Left cardiac atrium (tissue), 4 donors: ENCODE data around the gene ALDOC. TPM values are rescaled to one million over a fixed set of nuclear protein-coding genes. Genes with fewer than 3 reads are reported as not detected.

Source experiments
- ATAC-seq, 2 donors: fragments of 200-7000 bp; cut with Tn5 transposase; one replicate each; pipeline ENCODE4 v1.9.1; 2020; ENCODE audit warnings: mild to moderate bottlenecking in 2 of 2, moderate library complexity in 2 of 2
- DNase-seq: peaks from one replicate; pipeline ENCODE4 v3.0.0-alpha.2; 2020
- intact Hi-C, 2 donors: fragments of 100-400 bp; cut with DNase I; formaldehyde crosslinking; loops; one replicate each; pipeline versions ENCODE4 v1.14.1 to v1.15.1; 2022 to 2023
- total RNA-seq, 2 donors: library from RNA; stranded (reverse); fragmentation: NEBNext Ultra II Directional; extraction: Animal tissue kit (Norgen Biotek cat#: 25700); gene quantifications; one replicate each; pipeline ENCODE4 v1.2.1, GENCODE V29; 2021
- donor health status: DM: no; HTN: yes; CAD: no.
- donor health status: DM: no; HTN: yes; CAD: no; lungs with severe emphysema.
- donor health status: DM: yes; HTN: yes; CAD: no.
- donor health status: Dilated cardiomyopathy.

Gene ALDOC
- total RNA-seq, 2 donors from 2014 or later = 138 to 164 TPM

GRCh38 chr17:28538296-28538895, 38.3 kb downstream of the ALDOC start:
- ATAC-seq (no peak), DNase-seq (no peak)
- intact Hi-C loops = no loop called here

- no peak for ATAC-seq
- DNase-seq = no peak
- intact Hi-C loops = no loop called here
Observed at GRCh38 chr17:28537219-28537610, 39.5 kb downstream of the ALDOC start.

GRCh38 chr17:28536532-28537218, 40.0 kb downstream of the ALDOC start:
- ATAC-seq (no peak), DNase-seq (no peak)
- intact Hi-C loops = no loop called here

GRCh38 chr17:28534740-28535375, 41.8 kb downstream of the ALDOC start:
- no peak for ATAC-seq
- intact Hi-C loops = no loop called here
- DNase-seq = no peak

DNA sequence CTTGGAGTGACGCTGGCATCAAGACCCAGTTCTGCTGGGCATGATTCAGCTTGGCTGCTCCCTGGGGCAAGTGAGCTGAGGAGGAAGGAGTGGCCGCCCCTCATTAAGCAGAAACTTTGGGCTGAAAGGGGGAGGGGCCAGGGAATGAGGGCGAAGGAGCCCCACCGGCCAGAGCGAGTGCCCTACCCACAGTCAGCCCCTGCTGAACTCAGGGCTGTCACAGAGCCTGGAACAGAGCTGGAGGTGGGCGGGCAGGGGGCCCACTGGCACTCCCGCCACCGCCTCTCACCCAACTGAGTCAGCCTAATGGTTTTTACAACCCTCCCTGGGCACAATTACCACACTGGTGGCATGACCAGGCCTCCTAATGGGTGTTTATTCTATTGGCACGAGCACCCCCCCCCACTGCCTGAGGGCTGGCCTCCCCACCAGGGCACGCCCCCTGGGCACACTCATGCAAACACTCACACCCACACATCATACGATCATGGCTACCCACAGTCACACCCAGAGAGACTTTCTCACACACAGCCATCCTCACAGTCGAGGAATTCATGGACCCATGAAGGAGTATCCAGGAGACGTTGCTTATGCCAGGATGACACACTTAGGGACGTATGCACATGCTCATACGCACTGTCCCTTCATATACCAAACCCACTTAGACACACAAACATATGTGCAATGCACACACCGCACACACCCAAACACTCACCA, 43.4 kb downstream of the ALDOC start:
- DNase-seq = no peak
- no peak for ATAC-seq
- intact Hi-C loops = no loop called here

GRCh38 chr17:28532050-28532960, 44.4 kb downstream of the ALDOC start:
- ATAC-seq = no peak
- intact Hi-C loops = no loop called here
- no peak for DNase-seq

- intact Hi-C loops = no loop called here
- no peak for DNase-seq
- no peak for ATAC-seq
Observed at GRCh38 chr17:28530926-28531325, 45.8 kb downstream of the ALDOC start.

GRCh38 chr17:28530250-28530649, 46.4 kb downstream of the ALDOC start:
- DNase-seq (no peak), ATAC-seq (no peak)
- intact Hi-C loops = no loop called here

GRCh38 chr17:28529013-28529400, 47.7 kb downstream of the ALDOC start:
- DNase-seq (no peak), ATAC-seq (no peak)
- intact Hi-C loops = no loop called here

- intact Hi-C loops = no loop called here
- DNase-seq (no peak), ATAC-seq (no peak)
Observed at GRCh38 chr17:28528327-28529012, 48.2 kb downstream of the ALDOC start.

DNA sequence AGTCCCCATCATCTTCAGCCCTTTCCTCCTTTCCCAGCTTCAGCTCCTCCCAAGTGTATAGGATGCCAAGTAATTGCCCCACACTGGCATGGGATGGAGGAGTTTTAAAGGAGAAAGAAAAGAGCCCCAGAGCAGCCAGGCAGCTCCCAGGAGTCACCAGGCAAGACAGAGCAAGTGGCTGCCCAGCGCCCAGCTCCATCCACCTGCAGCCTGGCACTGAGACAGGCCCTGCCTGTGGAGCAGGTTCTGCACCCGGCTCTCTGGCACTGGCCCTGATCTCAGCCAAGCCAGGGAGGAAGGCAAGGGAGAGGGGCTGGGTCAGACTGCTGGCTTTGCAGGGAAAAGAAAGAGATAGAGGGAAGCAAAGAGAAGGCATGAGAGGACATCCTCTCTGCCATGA, 48.8 kb downstream of the ALDOC start:
- no peak for ATAC-seq
- intact Hi-C loops = no loop called here
- DNase-seq = no peak

GRCh38 chr17:28527181-28527681, 49.5 kb downstream of the ALDOC start:
- DNase-seq = no peak
- intact Hi-C loops = no loop called here
- ATAC-seq = no peak

GRCh38 chr17:28526381-28526780, 50.3 kb downstream of the ALDOC start:
- intact Hi-C loops = no loop called here
- ATAC-seq = no peak
- no peak for DNase-seq

DNA sequence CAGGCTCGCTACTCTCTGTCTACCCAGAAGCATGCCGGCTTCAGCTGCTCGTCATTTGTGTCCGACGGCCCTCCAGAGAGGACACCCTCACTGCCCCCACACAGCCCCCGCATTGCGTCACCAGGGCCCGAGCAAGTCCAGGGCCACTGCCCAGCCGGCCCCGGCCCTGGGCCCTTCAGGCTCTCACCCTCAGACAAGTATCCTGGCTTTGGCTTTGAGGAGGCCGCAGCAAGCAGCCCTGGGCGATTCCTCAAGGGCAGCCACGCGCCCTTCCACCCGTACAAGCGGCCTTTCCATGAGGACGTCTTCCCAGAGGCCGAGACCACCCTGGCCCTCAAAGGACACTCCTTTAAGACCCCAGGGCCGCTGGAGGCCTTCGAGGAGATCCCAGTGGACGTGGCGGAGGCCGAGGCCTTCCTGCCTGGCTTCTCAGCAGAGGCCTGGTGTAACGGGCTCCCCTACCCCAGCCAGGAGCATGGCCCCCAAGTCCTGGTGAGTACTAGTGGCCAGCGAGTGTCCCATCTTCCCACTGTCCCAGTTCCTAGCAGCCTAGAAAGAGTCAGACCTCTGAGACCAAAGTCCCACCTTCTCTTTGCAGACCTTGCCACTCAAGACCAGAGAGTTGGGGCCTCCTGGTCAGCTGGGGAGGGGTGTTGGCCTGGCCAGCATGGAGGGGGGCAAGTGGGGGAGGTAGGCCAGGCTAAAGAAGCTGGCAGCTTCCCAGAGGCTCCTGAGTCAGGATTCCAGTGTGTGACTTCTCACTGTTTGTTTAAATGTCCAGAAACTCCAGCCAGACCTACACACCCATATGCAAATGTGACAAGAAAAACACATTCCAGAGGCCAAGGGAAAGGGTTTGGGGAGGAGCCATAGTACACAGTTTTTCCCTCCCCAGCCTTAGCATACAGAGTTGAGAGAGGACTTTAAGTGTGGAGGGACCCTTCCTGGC, 51.9 kb downstream of the ALDOC start:
- intact Hi-C loops = no loop called here
- DNase-seq (no peak), ATAC-seq (no peak)

DNA sequence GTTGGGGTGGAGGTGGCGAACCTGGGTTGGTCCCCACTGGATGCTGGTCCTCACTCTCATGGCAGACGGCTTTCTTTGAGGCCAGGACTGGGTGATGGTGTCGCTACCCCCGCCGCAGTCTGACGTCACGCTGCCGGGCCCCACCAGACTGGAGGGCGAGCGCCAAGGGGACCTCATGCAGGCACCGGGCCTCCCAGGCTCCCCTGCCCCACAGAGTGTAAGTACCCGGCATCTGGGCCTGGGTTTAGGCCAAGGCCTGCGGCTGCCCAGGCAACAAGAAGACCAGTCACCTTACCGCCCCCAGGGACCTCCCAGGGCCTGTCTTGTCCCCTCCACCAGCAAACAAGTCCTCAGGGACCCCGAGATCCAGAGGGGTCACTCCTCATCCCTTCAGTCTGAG, 52.8 kb downstream of the ALDOC start:
- no peak for DNase-seq
- intact Hi-C loops = no loop called here
- ATAC-seq = no peak

- ATAC-seq (no peak), DNase-seq (no peak)
- intact Hi-C loops = no loop called here
Observed at GRCh38 chr17:28523186-28523585, 53.5 kb downstream of the ALDOC start.
